ENCODE results near the gene KDM2B. TPM values are rescaled to one million over a fixed set of nuclear protein-coding genes. Genes with fewer than 3 reads are reported as not detected.

KDM2B gene
- total and polyA plus RNA-seq, 2 of the 8 experiments (the other 6 are each of a cell fraction or from before 2014, with no cell fraction given): 111 to 162 TPM

DNA sequence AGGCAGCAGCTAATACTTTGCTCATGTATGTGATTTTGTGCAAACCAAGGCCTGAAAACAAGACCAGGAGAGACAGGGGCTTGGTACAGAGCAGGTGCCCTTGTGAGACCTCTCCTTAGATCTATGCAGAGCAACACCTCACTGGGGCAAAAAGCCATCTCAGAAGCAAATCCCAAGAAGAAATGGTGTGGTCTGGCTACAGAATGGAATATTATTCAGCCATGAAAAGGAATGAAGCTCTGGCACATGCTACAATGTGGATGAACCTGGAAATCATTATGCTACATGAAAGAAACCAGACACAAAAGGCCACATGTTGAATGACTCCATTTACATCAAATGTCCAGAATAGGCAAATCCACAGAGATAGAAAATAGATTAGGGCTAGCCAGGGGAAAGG lies 61.6 kb downstream of the KDM2B start (continued):
- TF ChIP-seq, protein P1, sequence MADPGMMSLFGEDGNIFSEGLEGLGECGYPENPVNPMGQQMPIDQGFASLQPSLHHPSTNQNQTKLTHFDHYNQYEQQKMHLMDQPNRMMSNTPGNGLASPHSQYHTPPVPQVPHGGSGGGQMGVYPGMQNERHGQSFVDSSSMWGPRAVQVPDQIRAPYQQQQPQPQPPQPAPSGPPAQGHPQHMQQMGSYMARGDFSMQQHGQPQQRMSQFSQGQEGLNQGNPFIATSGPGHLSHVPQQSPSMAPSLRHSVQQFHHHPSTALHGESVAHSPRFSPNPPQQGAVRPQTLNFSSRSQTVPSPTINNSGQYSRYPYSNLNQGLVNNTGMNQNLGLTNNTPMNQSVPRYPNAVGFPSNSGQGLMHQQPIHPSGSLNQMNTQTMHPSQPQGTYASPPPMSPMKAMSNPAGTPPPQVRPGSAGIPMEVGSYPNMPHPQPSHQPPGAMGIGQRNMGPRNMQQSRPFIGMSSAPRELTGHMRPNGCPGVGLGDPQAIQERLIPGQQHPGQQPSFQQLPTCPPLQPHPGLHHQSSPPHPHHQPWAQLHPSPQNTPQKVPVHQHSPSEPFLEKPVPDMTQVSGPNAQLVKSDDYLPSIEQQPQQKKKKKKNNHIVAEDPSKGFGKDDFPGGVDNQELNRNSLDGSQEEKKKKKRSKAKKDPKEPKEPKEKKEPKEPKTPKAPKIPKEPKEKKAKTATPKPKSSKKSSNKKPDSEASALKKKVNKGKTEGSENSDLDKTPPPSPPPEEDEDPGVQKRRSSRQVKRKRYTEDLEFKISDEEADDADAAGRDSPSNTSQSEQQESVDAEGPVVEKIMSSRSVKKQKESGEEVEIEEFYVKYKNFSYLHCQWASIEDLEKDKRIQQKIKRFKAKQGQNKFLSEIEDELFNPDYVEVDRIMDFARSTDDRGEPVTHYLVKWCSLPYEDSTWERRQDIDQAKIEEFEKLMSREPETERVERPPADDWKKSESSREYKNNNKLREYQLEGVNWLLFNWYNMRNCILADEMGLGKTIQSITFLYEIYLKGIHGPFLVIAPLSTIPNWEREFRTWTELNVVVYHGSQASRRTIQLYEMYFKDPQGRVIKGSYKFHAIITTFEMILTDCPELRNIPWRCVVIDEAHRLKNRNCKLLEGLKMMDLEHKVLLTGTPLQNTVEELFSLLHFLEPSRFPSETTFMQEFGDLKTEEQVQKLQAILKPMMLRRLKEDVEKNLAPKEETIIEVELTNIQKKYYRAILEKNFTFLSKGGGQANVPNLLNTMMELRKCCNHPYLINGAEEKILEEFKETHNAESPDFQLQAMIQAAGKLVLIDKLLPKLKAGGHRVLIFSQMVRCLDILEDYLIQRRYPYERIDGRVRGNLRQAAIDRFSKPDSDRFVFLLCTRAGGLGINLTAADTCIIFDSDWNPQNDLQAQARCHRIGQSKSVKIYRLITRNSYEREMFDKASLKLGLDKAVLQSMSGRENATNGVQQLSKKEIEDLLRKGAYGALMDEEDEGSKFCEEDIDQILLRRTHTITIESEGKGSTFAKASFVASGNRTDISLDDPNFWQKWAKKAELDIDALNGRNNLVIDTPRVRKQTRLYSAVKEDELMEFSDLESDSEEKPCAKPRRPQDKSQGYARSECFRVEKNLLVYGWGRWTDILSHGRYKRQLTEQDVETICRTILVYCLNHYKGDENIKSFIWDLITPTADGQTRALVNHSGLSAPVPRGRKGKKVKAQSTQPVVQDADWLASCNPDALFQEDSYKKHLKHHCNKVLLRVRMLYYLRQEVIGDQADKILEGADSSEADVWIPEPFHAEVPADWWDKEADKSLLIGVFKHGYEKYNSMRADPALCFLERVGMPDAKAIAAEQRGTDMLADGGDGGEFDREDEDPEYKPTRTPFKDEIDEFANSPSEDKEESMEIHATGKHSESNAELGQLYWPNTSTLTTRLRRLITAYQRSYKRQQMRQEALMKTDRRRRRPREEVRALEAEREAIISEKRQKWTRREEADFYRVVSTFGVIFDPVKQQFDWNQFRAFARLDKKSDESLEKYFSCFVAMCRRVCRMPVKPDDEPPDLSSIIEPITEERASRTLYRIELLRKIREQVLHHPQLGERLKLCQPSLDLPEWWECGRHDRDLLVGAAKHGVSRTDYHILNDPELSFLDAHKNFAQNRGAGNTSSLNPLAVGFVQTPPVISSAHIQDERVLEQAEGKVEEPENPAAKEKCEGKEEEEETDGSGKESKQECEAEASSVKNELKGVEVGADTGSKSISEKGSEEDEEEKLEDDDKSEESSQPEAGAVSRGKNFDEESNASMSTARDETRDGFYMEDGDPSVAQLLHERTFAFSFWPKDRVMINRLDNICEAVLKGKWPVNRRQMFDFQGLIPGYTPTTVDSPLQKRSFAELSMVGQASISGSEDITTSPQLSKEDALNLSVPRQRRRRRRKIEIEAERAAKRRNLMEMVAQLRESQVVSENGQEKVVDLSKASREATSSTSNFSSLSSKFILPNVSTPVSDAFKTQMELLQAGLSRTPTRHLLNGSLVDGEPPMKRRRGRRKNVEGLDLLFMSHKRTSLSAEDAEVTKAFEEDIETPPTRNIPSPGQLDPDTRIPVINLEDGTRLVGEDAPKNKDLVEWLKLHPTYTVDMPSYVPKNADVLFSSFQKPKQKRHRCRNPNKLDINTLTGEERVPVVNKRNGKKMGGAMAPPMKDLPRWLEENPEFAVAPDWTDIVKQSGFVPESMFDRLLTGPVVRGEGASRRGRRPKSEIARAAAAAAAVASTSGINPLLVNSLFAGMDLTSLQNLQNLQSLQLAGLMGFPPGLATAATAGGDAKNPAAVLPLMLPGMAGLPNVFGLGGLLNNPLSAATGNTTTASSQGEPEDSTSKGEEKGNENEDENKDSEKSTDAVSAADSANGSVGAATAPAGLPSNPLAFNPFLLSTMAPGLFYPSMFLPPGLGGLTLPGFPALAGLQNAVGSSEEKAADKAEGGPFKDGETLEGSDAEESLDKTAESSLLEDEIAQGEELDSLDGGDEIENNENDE (IDR thresholded peaks at IDR 0.05; ENCODE audit: insufficient replicate concordance, low read length): no peak
- TF ChIP-seq GTF2F1 (IDR thresholded peaks at IDR 0.05; ENCODE audit: borderline replicate concordance, low read depth, low read length): no peak
- TF ChIP-seq SIN3A (conservative IDR thresholded peaks at IDR 0.05 in 1 of 2, IDR thresholded peaks at IDR 0.05 in 1 of 2; ENCODE audit: low read depth in 1 of 2, low read length in 2 of 2): no peak
